Activated CD4-positive, CD25-positive, alpha-beta regulatory T cell (primary cell): ENCODE data around the gene NELL1.

Experiments
- DNase-seq, 4 experiments: peaks; one replicate each; lab custom pipeline; 2025; lab: John Stamatoyannopoulos, UW

The NELL1 gene

DNA sequence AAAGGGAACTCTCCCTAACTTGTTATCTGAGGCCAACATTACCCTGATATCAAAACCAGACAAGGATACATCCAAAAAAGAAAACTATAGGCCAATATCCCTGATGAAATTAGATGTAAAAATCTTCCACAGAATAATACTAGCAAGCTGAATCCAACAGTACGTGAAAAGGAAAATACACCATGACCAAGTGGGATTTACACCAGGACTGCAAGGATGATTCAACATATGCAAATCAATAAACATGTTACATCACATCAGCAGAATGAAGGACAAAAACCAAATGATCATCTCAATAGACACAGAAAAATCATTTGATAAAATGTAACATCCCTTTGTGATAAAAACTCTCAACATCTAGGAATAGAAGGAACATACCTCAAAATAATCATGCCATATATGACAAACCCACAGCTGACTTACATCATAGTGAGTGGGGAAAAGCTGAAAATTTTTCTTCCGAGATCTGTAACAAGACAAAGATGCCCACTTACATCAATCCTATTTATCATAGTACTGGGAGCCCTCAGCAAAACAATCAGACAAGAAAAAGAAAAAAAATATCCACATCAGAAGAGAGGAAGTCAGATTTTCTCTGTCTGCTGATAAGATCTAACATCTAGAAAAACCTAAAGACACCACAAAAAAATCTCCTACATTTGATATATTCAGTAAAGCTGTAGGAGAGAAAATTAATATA is 820.2 kb downstream of the NELL1 start:
- DNase-seq, result no peak

DNA sequence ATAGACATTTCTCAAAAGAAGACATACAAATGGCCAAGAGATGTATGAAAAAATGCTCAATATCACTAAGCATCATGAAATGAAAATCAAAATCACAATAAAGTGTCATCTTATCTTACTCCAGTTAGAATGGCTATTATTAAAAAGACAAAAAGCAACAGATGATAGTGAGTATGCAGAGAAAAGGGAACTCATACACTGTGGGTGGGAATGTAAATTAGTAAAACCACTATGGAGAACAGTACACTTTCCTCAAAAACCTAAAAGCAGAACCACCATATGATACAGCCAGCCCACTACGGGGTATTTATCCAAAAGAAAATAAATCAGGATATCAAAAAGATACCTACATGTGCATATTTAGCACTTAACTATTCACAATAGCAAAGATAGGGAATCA is 823.5 kb downstream of the NELL1 start:
- no peak for DNase-seq

DNA sequence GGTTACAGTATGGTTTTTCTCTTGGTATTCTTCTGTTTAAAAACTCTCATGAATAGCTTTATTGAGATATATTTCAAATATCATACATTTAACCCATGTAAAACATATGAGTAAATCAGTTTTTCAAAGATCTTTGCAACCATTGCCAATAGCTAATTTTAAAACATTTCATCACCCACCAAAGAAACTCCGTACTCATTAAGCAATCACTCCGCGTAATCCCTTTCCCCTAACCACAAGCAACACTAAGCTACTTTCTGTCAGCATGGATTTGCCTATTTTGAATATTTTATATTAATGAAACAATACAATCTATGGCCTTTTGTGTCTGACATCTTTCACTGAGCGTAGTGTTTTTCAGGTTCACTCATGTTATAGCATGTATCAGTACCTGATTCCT is 825.6 kb downstream of the NELL1 start:
- DNase-seq, result no peak

DNA sequence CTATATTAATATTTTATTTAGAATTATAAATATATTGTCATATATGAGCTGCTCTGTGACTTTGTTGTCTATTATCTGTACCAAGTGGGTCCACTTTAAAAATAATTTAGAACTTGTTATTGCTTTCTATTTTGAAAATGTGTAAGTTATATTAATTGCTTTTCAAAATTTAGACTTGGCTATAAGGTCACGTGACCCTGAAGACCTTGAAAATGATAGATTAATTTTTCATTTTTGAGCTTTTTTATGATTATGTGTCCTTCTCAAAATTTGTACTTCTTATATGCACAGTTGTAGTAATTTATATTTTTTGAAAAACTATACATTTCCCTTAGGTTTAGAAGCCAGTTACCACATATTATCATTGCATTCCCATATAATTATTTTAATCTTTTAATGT is 826.5 kb downstream of the NELL1 start:
- no peak for DNase-seq

DNA sequence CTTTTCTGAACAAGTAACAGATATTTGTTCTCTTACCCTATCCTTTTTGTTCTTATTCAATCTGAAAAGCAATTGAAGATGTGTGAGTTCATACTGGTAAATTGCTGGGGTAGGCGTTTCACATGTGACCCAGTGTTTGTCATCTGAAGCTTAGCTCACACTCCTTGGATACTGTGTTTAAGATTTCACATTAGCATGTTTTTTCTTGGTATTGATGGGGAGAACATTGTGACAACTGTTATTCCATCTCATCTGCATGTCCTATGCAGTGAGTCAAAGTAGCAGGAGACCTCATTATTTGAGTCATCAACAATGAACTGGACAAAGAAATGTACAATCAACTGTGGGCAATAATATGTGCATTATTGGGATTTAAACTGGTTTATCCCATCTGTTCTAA is 831.9 kb downstream of the NELL1 start:
- DNase-seq, result no peak

DNA sequence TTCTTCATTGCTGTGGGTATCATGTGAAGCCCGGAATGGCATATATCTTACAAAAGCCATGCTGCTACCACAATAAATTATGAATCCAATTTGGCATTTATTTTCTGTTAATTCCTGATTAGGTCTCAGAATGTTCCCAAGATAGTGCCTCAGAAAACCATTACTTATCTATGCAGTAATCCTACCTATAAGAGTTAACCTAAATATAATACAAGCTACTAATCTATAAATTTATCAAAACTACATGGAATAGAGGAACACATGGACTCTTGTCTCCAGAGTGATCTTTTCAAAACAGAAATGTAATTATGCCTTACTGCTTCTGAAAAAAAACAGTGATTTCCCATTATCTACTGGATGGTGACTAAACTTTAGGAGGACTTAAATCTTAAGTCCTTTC is 835.7 kb downstream of the NELL1 start:
- DNase-seq, result no peak

DNA sequence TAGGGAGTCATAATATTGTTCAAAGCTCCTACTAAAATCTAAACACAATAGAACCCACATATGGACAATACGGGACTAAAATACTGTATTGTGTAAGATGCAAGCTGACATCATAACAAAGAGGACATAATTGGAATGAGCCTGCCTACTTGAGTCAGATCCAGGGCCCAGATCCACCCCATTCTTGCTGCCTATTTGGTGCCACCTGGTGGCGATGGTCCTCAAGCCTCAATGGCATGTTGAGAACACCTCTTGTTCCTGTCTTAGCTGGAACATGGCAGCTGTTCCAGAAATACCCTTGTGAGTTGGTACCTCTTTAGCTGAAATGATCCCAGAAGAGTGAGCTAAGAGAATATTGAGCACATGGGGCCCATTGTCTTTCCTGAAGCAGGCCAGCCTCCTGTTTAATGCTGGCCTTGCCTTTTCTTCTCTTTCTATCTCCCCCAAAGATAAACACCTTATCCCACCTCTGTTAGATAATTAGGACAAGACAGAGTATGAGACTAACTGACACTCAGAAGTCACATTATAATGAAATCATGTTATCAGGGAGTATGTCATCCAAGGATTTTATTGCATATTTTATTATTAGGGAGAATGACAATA is 842.6 kb downstream of the NELL1 start:
- no peak for DNase-seq

DNA sequence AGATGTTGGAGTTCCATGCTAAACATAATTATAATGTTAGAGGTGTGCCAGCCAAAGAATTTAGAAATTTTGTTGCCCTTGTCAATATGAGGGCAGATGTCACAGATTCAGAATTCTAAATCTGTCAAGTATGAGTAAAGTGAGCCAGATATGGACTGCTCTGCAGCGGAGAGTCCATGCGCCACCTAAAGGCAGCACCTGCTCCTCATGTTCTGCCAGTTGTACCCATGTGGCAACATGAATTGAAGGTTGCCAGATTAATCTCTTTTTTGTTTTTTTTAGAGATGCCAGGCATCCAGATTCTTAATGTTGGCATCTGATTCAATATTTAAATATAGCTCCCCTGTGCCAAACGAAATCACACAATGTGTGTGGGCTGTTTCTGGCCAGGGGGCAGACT is 844.9 kb downstream of the NELL1 start:
- DNase-seq, result no peak

DNA sequence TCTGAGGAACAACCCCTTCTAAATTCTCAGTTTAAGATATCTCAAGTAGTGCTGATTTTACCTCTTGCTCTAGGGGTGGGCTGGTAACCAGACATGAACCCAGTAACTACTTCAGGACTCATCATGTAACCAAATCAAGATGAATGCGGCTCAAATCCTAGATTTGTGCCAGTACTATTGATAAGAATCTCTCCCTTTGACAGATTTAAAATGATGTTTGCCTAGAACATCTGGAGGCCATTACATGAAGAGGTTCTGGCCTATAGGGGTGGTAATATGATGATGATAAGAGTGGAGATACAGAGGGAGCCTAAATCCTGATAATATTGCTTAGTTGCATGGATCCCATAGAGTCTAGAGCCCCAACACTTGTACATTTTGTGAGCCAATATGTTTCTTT is 850.9 kb downstream of the NELL1 start:
- no peak for DNase-seq

DNA sequence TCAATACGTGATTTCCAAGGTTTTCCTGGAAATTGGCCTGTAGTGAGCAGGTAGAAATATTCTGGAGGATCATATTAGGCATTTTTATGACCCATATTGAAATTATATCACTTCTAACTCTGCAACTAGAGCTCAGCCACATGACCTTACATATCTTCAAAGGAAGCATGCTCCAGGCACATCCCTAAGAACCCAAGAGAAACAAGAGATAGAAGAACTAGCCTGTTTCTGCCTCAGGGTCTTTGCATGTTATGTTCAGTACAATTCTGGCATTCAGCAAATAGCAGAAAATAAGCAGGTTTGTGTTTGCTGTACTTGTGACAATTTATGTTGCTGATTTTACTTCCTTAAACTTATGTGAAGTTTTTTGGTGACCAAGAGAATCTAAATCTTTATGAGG is 859.8 kb downstream of the NELL1 start:
- no peak for DNase-seq

DNA sequence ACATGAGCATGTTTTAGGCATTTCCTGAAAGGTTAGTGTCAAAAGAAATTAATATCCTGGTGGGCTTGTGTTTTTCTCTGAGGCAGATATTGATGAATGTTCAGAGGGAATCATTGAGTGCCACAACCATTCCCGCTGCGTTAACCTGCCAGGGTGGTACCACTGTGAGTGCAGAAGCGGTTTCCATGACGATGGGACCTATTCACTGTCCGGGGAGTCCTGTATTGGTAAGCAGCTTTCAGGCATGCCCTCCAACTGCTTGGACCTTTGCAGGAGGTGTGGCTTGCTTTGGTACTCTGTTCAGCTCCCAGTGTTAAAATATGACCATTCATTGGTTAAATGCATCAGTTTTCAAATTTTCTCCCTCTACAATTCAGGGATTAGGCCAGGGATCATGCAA is 864.9 kb downstream of the NELL1 start:
- DNase-seq, result no peak

DNA sequence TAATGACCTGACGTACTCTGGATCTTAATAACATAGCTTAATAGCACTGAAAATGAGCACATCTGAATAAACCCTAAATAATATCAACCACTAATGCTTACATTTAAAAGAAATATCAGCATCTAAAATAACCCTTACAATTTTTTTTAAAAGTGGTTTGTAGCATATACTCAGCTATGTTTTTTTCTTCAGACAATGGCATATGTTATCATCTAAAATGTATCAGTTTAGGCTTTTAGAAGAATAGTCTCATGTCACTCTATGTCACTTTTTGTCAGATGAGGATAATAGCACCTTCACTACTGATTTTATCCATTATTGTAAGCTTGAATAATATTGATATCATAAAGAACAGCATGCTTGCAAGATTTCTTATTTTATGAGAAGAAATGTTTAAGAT is 868.6 kb downstream of the NELL1 start:
- no peak for DNase-seq

DNA sequence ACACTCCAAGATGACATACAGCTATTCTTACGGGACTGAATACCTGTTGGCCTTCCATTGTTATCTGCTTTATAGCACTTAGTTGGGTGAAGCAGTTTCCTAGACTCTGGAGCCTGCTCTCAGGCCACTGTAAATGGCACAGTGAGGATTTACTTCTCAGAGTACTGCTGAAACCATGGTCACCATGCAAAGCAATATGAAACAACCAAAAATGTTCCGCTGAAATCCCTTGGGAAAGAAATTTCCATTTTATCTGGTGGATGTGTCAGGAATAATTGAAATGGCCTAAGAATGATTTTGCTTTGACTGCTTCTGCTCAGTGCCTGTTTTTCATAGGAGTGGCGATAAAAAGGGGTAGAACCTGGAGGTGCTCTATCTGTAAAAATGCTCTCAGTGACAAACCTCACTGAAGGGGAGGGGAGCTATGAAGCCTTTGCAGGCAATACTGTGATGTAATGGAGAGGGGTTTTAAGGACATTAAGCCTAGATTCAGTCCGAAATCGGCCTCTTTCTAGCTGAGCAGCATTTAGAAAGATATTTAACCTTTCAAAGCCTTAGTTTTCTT is 871.9 kb downstream of the NELL1 start:
- no peak for DNase-seq

DNA sequence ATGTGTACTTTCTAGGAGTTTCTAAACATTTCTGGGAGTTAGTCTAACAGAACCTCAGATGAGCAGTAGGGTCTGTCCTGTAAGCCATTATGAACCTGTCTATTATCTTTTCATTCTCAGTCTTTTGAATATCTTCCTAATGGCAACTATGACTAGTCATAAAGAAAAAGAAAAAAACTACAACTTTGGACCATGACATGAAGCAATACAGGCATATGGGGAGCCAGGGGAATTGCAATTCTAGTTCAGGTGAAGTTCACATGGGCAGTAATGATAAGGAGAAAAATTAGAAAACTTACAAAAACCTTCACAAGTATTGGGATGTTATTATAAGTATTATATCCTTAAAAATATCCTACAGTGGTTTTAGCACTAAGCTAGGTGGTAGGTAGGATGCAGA is 874.5 kb downstream of the NELL1 start:
- no peak for DNase-seq

DNA sequence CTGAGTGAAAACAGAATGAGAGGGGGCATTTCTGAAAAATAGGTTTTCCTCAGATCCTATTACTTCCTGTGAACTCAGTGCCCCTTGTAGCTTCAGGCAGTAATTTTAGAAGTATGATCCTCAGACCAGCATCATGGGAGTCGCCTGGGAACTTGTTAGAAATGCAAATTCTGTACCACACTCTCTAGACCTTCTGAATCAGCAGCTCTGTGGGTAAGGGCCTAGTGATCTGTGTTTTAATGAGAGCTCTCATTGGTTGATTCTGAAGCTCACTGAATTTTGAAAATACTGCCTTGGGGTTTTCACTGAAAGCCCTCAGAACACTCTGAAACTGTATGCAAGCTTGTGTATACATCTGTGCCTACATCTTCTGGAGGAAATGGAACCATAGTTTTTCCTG is 876.3 kb downstream of the NELL1 start:
- DNase-seq, result no peak

DNA sequence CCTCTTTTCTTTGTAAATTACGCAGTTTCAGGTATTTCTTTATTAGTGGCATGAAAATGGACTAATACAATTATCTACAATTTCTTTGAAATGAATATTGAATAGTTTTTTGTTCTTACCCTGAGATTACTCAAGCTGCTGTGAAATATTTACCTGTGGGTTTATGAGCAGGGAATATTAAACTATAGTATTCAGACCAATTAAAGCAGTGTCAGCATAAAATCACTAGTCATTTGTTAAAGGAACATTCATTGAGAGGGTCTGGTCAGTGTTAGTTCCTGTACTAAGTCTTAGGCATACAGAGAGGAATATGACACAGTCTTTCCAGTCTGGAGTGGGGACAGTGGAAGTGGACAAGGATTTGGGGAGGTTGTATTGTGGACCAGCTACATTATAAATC is 877.3 kb downstream of the NELL1 start:
- DNase-seq, result no peak

DNA sequence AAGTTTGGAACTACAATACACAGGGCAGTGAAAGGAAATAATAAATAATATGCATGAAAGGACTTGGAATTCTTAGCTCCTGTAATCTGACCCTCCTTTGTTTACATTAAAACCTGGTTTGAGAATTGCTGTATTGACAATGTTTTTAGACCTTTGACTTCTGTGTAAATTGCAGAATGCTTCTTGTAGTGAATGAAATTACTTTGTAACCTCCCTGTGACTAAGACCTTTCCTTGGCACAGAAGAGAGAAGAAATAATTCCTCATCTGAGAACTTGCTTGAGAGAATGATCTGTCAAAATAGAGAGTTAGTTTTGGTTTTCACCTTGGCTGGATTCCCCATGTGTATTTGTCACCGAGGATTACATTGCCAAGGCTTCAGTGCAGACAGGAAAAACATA is 883.5 kb downstream of the NELL1 start:
- no peak for DNase-seq

DNA sequence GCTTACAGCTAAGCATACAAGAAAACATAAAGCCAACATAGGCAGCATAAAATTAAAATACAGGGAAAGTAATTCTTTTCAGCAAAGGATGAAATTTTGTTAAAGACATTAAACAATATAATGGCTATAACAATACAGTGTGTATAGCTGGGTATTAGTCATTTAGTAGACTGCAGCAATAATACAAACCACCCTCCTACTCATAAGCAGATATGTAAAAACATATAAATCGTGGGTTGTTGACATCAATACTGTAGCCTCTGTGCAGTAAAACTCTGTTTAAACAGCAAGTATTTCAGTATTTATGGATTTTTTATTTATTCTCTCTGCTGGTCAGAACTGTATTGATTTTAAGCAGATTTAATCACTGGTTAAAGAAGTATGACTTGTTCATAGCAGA is 884.4 kb downstream of the NELL1 start:
- DNase-seq, result no peak

DNA sequence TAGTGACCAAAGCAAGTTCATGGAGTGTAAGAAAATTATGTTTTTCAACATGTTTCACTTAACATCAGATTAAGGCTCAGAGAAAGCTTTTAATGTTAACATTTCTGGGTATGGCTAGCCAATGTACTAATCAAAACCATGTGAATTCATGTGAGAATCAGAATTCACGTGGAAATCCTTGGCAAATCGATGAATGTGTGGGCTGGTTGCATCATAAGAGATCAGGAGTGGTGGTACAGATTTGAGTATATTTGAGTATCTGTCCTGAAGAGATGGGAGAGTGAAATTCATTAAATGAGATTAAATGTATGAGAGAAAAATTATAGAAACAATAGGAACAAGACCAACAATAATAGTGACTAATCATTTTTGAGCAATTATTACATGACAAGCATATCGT is 884.9 kb downstream of the NELL1 start:
- DNase-seq, result no peak

DNA sequence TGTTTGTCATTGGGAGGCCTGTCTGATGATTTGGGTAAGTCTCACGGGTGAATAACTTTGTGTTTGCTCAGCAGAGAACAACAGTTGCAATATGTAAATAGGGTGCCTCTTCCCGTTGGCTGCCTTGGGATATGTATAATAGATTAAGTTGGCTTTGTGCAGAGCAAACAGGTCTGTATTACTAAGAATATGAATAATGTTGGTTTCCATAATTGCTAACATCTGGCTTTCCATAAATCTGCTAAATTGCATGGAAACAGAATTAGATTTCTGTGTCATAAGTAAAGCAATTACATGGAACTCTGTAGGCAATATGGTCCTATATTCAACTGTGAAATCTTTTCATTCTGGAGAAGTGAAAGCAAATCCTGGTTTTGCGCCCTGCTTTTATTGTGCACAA is 887.5 kb downstream of the NELL1 start:
- no peak for DNase-seq

DNA sequence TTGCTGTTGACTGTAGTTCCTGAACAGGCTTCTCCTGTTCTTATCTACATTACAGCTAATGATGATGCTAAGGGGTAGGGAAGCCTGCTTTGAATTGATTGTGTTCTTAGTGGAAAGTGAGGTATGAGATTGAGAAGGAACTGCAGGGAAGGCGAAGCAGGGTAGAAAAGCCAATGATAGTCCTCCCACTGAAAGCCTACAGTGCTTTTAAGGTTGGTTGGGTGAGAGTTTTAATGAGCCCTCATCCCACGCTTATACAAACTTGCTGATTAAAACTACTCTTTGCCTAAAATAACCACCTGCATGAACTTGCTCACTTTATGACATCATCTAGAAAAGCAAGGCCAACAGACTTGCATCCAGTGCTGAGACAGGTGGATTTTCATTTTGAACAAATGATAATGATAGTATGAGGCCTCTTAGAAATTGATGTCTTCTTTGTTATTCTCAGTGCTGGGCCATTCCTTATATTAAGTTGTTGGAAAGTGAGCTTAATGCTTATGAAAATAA is 891.1 kb downstream of the NELL1 start:
- DNase-seq, result no peak

DNA sequence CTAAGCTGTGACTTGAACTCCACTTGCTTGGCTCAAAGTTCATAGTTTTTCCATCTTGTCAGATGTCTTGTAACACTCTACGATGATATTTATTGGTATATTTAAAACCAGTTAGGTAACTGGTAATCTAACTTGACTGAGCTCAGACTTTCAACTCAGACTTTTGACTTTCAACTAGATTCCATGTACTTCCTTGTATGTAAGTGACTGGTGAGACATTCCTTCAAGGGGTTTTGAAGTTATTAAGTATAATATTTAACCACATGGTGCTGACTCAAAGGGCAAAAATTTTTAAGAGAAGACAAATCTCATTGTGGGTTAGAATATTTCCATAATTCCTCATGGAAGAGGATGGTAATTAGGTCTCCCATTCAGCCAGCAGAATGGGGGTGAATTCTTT is 892.2 kb downstream of the NELL1 start:
- no peak for DNase-seq

DNA sequence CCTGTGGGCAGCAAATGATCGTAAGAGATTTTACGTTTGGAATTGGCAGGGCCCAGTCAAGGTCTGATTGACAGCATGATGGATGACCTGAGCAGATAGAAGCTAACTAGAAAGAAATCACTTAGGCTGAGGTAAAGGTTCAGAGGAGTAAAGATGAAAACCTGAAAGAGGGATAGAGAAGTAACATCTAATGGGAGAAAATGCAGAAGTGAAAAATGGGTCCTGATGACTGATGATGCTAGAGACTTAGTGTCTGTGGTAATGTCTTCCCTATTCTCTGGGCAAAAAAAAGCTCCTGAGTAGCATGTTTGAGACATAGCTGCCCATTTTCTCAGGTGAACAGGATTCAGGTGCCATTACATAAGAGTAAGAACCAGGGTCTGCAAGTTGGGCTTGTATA is 894.7 kb downstream of the NELL1 start:
- no peak for DNase-seq
